C4-2B (cell line): Measurements from ENCODE around the gene COPS8.

Experiments
- CTCF ChIP-seq: fragments of 450-650 bp; conservative IDR thresholded peaks from 2 replicates; pipeline ENCODE4 v1.5.1; 2017; ENCODE audit warnings: mild to moderate bottlenecking
- ZFX ChIP-seq: fragments of 450-650 bp; IDR thresholded peaks from 2 replicates; pipeline ENCODE4 v1.6.1; 2017

- TF ChIP-seq CTCF (no peak), ZFX (no peak)
Measured at GRCh38 chr2:237137626-237138323, 52.1 kb downstream of the COPS8 start.
